Esophagus mucosa (tissue), 1 donor: ENCODE measurements around the gene ADCY4. TPM values are rescaled to one million over a fixed set of nuclear protein-coding genes. Genes with fewer than 3 reads are reported as not detected.
A peak's percentile ranks its signal among the peaks of the same experiment; 100 is the strongest.
"Not testable (repeated sequence)": the region's sequence is repeated elsewhere in the genome, so short reads cannot be mapped to it uniquely, and the experiment has no call there.

Experiments used
- ATAC-seq: fragments of 200-7000 bp; cut with Tn5 transposase; one replicate; pipeline ENCODE4 v1.9.1; 2020
- total RNA-seq: library from RNA; stranded (reverse); gene quantifications from one replicate; pipeline ENCODE4 v1.2.4, GENCODE V29; 2023
- donor health status: DM: yes; HTN: yes; CAD: no.

ADCY4 gene
- total RNA-seq, 1 donor from 2014 or later: 4.5 TPM

GRCh38 chr14:24338843-24339242 is 4.0 kb upstream of the ADCY4 start:
- no peak for ATAC-seq

- ATAC-seq: no peak
Measured at GRCh38 chr14:24337824-24338175, 2.9 kb upstream of the ADCY4 start.

- ATAC-seq: no peak
Measured at GRCh38 chr14:24337144-24337823, 2.4 kb upstream of the ADCY4 start.

GRCh38 chr14:24335461-24336171 is 745 bp upstream of the ADCY4 start:
- no peak for ATAC-seq

- peak; percentile 71 for ATAC-seq
Measured at GRCh38 chr14:24332268-24332993, 2.4 kb downstream of the ADCY4 start.

- ATAC-seq: no peak
Measured at GRCh38 chr14:24331731-24332267, 3.1 kb downstream of the ADCY4 start.

GRCh38 chr14:24330973-24331674 is 3.7 kb downstream of the ADCY4 start:
- no peak for ATAC-seq

- ATAC-seq: no peak
Measured at GRCh38 chr14:24329736-24330135, 5.1 kb downstream of the ADCY4 start.

- ATAC-seq: no peak
Measured at GRCh38 chr14:24329073-24329663, 5.7 kb downstream of the ADCY4 start.

- not testable (repeated sequence) for ATAC-seq
Measured at GRCh38 chr14:24327914-24328313, 7.0 kb downstream of the ADCY4 start.

- no peak for ATAC-seq
Measured at GRCh38 chr14:24327303-24327702, 7.6 kb downstream of the ADCY4 start.

- ATAC-seq: no peak
Measured at GRCh38 chr14:24325963-24326362, 8.9 kb downstream of the ADCY4 start.

GRCh38 chr14:24325041-24325530 is 9.8 kb downstream of the ADCY4 start:
- ATAC-seq: no peak

GRCh38 chr14:24324024-24324423 is 10.8 kb downstream of the ADCY4 start:
- no peak for ATAC-seq

GRCh38 chr14:24323341-24323740 is 11.5 kb downstream of the ADCY4 start:
- no peak for ATAC-seq

GRCh38 chr14:24322672-24323071 is 12.2 kb downstream of the ADCY4 start:
- no peak for ATAC-seq

- no peak for ATAC-seq
Measured at GRCh38 chr14:24321212-24321975, 13.5 kb downstream of the ADCY4 start.

- peak; percentile 36 for ATAC-seq
Measured at GRCh38 chr14:24317141-24317928, 17.5 kb downstream of the ADCY4 start.

- peak; percentile 48 for ATAC-seq
Measured at GRCh38 chr14:24316597-24316950, 18.3 kb downstream of the ADCY4 start.

- ATAC-seq: peak; percentile 56
Measured at GRCh38 chr14:24315807-24316596, 18.9 kb downstream of the ADCY4 start.
